Kidney epithelial cell (primary cell): ENCODE results near the gene CSRNP3. TPM values are rescaled to one million over a fixed set of nuclear protein-coding genes. Genes with fewer than 3 reads are reported as not detected.
"Not testable (repeated sequence)": the region's sequence is repeated elsewhere in the genome, so short reads cannot be mapped to it uniquely, and the experiment has no call there.

Experiments used
- DNase-seq: peaks from one replicate; pipeline ENCODE4 v3.0.0-alpha.2; 2010; ENCODE audit warnings: low read depth
- H3K27me3 ChIP-seq: 2 replicates; pipeline ENCODE4 v1.6.0; 2011; ENCODE audit warnings: low read length; ENCODE audit not compliant: control insufficient read depth, insufficient read depth
- H3K36me3 ChIP-seq: 2 replicates; pipeline ENCODE4 v1.5.1; 2011; ENCODE audit warnings: low read length; ENCODE audit not compliant: control insufficient read depth, insufficient read depth
- H3K4me3 ChIP-seq: 2 replicates; pipeline ENCODE4 v1.5.1; 2011; ENCODE audit warnings: low read depth, mild to moderate bottlenecking, control low read depth, low read length
- total RNA-seq: library from RNA; depleted of rRNA; stranded (reverse); fragments of >200 nt; gene quantifications from 2 replicates; pipeline ENCODE4 v1.2.3, GENCODE V29; 2015
- TF ChIP-seq, protein P1 (sequence below): IDR thresholded peaks from 2 replicates; pipeline ENCODE4 v1.5.1; 2011; ENCODE audit warnings: mild to moderate bottlenecking, moderate library complexity, low read length, control low read depth, inconsistent platforms; ENCODE audit not compliant: insufficient read depth, poor library complexity, severe bottlenecking

Gene CSRNP3
- total RNA-seq, 1 donor from 2014 or later = 1.6 TPM

DNA sequence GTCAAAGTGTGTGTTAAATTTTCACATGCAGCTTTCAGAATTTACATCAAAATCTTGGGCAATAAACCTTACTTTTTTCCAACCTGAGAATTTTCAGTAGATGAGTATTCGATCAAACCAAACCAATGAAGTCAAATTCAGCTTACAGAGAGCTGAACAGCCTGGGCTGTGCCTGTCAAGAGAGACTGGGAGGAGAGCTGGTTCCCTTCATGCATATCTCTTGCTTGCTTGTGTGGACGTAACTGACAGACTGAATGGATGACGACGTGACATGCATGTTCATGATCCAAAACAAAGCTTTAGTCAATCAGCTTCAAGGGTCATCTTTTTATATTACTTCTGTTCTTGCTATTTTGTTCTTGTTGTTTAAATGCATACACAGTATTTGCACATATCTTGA, 179.3 kb downstream of the CSRNP3 start:
- no peaks in the 10 kb centered on the region for H3K36me3 ChIP-seq
- TF ChIP-seq, protein P1, sequence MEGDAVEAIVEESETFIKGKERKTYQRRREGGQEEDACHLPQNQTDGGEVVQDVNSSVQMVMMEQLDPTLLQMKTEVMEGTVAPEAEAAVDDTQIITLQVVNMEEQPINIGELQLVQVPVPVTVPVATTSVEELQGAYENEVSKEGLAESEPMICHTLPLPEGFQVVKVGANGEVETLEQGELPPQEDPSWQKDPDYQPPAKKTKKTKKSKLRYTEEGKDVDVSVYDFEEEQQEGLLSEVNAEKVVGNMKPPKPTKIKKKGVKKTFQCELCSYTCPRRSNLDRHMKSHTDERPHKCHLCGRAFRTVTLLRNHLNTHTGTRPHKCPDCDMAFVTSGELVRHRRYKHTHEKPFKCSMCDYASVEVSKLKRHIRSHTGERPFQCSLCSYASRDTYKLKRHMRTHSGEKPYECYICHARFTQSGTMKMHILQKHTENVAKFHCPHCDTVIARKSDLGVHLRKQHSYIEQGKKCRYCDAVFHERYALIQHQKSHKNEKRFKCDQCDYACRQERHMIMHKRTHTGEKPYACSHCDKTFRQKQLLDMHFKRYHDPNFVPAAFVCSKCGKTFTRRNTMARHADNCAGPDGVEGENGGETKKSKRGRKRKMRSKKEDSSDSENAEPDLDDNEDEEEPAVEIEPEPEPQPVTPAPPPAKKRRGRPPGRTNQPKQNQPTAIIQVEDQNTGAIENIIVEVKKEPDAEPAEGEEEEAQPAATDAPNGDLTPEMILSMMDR = no peak
- H3K27me3 ChIP-seq = no peaks in the 10 kb centered on the region
- no peak for DNase-seq
- no peak overlapping the region for H3K4me3 ChIP-seq

DNA sequence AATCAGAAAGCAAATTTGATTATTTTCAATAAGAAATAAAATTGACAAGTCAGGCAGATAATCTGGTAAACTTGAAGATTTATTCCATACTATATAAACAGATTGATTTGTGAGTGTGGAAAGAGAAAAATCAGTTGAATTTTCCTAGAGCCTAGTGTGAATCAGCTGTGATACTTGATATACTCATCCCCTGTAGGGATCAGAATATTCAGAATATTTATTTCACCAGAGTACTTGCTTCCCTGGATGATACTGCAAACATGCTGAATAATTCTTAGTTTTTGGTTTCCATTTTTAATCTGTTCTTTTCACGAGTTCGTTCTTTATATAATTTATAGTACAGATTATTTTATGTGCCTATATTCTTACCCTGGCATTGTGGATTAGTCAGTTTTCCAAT, 181.7 kb downstream of the CSRNP3 start:
- Histone ChIP-seq H3K27me3 (no peaks in the 10 kb centered on the region), H3K36me3 (no peaks in the 10 kb centered on the region), H3K4me3 (no peak overlapping the region)
- TF ChIP-seq, protein P1 = no peak
- no peak for DNase-seq

DNA sequence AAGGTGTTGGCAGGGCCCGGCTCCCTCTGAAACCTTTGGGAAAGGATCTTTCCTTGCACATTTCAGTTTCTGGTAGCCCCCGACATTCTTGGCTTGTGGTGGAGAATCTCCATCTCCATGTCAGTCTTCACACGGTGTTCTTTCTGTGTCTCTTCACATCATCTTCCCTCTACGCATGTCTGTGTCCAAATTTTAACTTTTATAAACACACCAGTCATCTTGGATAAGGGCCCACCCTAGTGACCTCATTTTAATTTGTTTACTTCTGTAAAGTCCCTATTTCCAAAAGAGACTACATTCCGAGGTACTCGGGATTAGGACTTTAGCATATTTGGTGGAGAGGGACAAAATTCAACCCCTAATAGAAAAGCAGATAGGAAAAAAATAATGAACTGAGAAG, 186.2 kb downstream of the CSRNP3 start:
- H3K4me3 ChIP-seq = no peak overlapping the region
- no peak for DNase-seq
- H3K36me3 ChIP-seq = no peaks in the 10 kb centered on the region
- TF ChIP-seq, protein P1 = no peak
- H3K27me3 ChIP-seq = no peaks in the 10 kb centered on the region

DNA sequence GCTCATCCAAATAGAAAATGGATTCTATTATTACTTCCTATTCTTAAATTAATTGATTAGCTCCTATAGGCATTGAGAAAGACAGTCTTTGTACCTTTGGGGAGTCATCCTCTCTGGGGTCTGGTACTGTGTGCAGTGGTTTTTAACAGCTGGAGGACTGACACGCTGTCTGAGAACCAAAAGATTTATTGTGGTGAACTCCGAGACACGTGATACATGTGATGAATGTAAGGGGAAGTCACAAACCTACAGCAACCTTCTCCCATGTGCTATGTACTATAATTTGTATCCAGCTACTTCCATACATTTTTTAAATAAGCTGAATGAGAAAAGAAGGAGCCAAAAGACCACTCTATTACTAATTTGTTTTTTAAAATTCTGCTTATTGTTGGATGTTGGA, 190.9 kb downstream of the CSRNP3 start:
- Histone ChIP-seq H3K36me3 (no peaks in the 10 kb centered on the region), H3K27me3 (no peaks in the 10 kb centered on the region), H3K4me3 (no peak overlapping the region)
- no peak for DNase-seq
- TF ChIP-seq, protein P1 = no peak

DNA sequence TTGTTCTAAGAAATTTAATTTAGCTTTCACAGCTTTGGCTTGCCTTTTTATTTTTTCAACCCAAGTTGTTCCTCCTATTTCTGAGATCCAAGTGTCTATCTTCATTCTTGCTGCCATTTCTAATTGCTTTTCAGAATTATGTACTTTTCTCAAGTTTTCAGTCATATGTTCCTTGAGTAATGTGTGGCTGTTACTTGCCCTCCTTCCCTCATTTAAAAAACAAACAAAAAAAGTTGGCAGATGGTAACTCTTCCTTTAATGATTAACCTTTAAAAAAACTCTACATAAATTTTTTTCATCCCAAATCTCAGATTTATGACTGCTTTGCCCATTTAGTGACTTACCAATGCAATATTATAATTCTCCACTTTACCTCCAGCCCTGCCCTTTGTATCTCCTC, 193.2 kb downstream of the CSRNP3 start:
- TF ChIP-seq, protein P1 = no peak
- DNase-seq = no peak
- no peaks in the 10 kb centered on the region for H3K36me3 ChIP-seq
- H3K27me3 ChIP-seq = no peaks in the 10 kb centered on the region
- H3K4me3 ChIP-seq = no peak overlapping the region

DNA sequence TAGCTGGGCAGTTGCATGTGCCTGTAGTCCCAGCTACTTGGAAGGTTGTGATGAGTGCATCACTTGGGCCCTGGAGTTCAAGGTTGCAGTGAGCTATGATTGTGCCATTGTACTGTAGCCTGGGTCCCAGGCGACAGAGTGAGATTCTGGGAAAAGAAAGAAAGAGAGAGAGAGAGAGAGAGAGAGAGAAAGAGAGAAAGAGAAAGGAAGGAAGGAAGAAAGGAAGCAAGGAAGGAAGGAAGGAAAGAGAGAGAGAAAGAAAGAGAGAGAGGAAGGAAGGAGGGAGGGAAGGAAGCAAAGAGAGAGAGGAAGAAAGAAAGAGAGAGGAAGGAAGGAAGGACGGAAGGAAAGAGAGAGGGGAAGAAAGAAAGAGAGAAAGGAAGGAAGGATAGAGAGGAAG, 196.1 kb downstream of the CSRNP3 start:
- no peak for DNase-seq
- Histone ChIP-seq H3K4me3 (no peak overlapping the region), H3K36me3 (no peaks in the 10 kb centered on the region), H3K27me3 (no peaks in the 10 kb centered on the region)
- TF ChIP-seq, protein P1 = no peak

DNA sequence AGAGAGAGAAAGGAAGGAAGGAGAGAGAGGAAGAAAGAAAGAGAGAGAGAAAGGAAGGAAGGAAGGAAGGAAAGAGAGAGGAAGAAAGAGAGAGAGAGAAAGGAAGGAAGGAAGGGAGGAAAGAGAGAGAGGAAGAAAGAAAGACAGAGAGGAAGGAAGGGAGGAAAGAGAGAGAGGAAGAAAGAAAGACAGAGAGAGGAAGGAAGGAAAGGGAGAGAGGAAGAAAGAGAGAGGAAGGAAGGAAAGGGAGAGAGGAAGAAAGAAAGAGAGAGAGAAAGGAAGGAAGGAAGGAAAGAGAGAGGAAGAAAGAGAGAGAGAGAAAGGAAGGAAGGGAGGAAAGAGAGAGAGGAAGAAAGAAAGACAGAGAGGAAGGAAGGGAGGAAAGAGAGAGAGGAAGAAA, 196.6 kb downstream of the CSRNP3 start:
- DNase-seq, H3K36me3 ChIP-seq, H3K27me3 ChIP-seq, H3K4me3 ChIP-seq: not testable (repeated sequence)
